ENCODE measurements around the gene PCDH9.

PCDH9 gene

DNA sequence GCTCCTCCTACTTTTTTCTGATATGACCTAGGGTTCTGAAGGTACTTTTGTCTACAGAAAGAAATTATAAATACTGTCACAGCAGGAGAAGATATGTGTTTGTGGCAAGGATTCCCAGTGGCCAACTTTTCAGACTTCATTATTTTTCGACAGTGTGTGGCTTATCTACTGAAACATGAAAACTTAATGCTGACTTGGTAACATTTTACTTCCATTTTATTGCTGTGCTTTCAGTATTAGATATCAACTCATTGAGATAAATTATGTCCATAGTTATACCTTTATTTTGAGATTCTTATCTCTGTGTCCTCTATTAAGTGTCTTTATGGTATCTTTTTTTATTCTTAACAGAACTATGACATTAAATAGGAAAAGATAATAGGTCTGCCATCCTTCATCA lies 700.0 kb downstream of the PCDH9 start:
- TF ChIP-seq, protein P1, sequence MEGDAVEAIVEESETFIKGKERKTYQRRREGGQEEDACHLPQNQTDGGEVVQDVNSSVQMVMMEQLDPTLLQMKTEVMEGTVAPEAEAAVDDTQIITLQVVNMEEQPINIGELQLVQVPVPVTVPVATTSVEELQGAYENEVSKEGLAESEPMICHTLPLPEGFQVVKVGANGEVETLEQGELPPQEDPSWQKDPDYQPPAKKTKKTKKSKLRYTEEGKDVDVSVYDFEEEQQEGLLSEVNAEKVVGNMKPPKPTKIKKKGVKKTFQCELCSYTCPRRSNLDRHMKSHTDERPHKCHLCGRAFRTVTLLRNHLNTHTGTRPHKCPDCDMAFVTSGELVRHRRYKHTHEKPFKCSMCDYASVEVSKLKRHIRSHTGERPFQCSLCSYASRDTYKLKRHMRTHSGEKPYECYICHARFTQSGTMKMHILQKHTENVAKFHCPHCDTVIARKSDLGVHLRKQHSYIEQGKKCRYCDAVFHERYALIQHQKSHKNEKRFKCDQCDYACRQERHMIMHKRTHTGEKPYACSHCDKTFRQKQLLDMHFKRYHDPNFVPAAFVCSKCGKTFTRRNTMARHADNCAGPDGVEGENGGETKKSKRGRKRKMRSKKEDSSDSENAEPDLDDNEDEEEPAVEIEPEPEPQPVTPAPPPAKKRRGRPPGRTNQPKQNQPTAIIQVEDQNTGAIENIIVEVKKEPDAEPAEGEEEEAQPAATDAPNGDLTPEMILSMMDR (IDR thresholded peaks at IDR 0.05; ENCODE audit: borderline replicate concordance, control extremely low read depth, extremely low read depth, insufficient read depth, missing control alignments), result no peak
- in situ Hi-C loops (cut with MboI; ENCODE audit: low sequenced_read_pairs, unreplicated experiment), result no loop called here
- no peak for DNase-seq (ENCODE audit: low spot score)

DNA sequence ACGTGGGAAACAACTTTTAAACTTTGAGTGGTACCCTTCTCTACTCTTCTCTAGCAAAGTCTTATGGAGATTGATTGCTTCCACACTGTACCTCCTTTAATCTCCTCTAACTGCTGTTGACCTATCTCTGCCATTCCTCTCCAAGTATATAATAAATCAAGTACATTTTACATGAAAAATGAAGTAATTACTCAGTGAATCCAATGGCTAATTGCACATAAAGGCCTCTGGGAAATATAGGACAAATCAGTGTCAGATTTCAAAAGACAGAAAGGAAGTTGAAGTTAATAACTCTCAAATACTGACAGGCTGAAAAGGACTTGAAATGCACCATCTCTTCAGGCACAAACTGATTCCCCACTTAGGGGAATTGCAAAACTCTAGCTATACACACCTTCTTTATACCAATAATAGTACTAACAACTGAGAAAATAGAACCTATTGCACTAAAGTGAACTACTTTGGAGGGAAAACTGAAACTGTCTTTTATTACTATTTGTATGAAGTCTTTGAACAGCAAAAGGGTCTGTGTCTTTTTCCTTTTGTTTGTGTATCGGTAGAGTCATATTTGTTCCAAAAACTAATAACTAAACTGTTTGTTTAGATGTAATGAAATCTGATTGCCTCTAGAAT lies 701.1 kb downstream of the PCDH9 start:
- DNase-seq (ENCODE audit: low spot score), result no peak
- TF ChIP-seq, protein P1 (IDR thresholded peaks at IDR 0.05; ENCODE audit: borderline replicate concordance, control extremely low read depth, extremely low read depth, insufficient read depth, missing control alignments), result no peak
- in situ Hi-C loops (cut with MboI; ENCODE audit: low sequenced_read_pairs, unreplicated experiment), result no loop called here

DNA sequence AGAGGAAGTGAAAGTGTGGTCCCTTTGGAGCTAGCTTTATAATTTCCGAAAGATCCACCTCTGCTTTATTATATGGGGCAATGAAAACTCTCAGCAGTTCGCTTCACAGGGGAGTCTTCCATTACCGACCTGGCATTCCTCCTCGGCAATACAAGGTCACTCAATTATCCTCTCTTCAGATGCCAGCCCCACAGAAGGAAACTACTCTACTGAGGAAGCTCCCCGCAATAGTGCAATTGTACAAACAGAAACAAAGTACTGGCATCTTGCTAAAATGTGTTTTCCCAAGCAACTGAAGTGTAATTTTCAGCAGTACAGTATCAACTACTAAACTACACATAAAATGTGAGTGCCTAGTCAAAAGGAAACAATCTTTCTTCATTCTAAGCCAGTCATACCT lies 702.0 kb downstream of the PCDH9 start:
- no peak for DNase-seq (ENCODE audit: low spot score)
- in situ Hi-C loops (cut with MboI; ENCODE audit: low sequenced_read_pairs, unreplicated experiment), result no loop called here
- TF ChIP-seq, protein P1 (IDR thresholded peaks at IDR 0.05; ENCODE audit: borderline replicate concordance, control extremely low read depth, extremely low read depth, insufficient read depth, missing control alignments), result no peak

DNA sequence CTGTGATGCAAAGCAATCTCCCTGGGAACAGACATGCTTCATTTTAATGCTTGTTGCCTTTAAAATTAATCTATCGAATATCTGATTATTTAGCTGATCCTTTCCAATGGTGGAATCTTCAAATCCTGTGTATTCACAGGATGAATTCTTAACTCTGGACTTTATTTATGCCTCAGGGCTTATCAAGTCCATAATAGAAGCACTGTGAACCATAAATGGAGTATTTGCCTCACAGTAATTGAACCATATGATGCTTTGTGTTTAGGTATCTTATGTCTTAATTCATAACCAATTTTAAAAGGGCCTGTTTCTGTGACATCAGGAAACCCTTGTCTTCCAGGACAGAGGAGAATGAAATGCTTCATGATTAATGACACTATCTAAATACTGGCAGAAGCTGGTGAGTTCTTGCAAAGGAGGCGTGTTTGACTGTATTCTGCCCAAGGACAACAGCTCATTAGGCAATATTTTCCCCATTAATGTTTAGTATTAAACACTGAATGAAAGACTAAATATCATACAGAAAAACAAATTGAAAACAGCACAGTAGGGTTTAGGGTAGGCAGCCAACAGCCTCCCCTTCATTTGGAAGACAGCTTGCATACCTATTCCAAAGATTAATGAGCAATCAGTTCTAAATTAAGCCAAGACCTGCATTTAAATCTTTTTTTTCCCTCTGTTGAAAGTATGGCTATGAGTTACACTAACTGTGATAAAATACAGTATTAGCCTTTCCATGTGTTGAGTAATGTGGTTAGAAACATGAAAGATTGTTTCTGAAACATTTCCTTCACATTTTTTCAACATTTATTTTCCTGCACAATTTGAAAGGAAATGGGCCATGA lies 709.4 kb downstream of the PCDH9 start:
- in situ Hi-C loops (cut with MboI; ENCODE audit: low sequenced_read_pairs, unreplicated experiment), result no loop called here

DNA sequence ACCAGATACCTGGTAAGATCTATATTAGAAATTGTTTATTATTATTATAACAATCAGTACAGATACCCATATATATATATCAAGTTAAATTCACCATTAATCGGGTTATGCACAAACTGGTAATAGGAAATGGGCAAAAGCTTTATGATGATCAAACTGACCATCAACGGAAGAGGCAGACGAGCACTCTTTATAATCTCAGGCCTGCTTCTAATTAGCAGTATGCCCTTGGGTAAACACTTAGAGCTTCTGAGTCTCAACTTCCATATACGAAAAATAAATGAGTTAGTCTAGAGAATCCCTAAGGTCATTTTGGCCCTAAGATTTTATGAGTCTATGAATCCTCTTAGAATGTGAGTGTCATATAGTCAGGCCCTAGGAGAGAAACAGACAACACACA lies 710.9 kb downstream of the PCDH9 start:
- TF ChIP-seq, protein P1 (IDR thresholded peaks at IDR 0.05; ENCODE audit: borderline replicate concordance, control extremely low read depth, extremely low read depth, insufficient read depth, missing control alignments), result no peak
- in situ Hi-C loops (cut with MboI; ENCODE audit: low sequenced_read_pairs, unreplicated experiment), result no loop called here
- DNase-seq (ENCODE audit: low spot score), result no peak

More for the DNA sequence above, 709.4 kb downstream of the PCDH9 start:
- TF ChIP-seq, protein P1 (IDR thresholded peaks at IDR 0.05; ENCODE audit: borderline replicate concordance, control extremely low read depth, extremely low read depth, insufficient read depth, missing control alignments), result no peak
- no peak for DNase-seq (ENCODE audit: low spot score)

DNA sequence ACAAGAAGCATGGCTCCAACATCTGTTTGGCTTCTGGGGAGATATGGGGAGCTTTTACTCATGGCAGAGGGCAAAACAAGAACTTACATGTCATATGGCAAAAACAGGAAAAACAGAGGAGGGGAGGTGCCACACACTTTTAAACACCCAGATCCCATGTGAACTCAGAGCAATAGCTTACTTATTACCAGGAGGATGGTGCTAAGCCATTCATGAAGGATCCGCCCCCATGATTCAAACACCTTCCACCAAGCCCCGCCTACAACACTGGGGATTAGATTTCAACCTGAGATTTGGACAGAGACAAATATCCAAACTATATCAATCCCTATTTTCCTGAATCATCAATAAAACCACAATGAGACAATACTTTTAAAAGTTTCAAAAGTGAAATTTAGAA lies 712.1 kb downstream of the PCDH9 start:
- TF ChIP-seq, protein P1 (IDR thresholded peaks at IDR 0.05; ENCODE audit: borderline replicate concordance, control extremely low read depth, extremely low read depth, insufficient read depth, missing control alignments), result no peak
- DNase-seq (ENCODE audit: low spot score), result no peak

More for the DNA sequence above, 712.1 kb downstream of the PCDH9 start:
- in situ Hi-C loops (cut with MboI; ENCODE audit: low sequenced_read_pairs, unreplicated experiment), result no loop called here

Measured in GM13976 (cell line).